H1 (cell line): Measurements from ENCODE around the gene NCSTN. TPM values are rescaled to one million over a fixed set of nuclear protein-coding genes. Genes with fewer than 3 reads are reported as not detected.

ENCODE experiments used
- ASH2L ChIP-seq: fragments of 200-600, 300-600 bp; sonication (generic); IDR thresholded peaks from one replicate; pipeline ENCODE4 v1.7.1; 2017; ENCODE audit warnings: low read length
- CTCF ChIP-seq, 3 experiments: IDR thresholded peaks; 1 replicate in 2 of 3; 2 replicates in 1 of 3; pipeline versions ENCODE4 v1.5.1 to v1.6.1; 2011; ENCODE audit warnings: low read length in 3 of 3, mild to moderate bottlenecking in 3 of 3, inconsistent platforms in 2 of 3, low read depth in 1 of 3, moderate library complexity in 1 of 3; ENCODE audit not compliant: insufficient read depth in 1 of 3; ENCODE audit errors: control extremely low read depth in 1 of 3
- EGR1 ChIP-seq: IDR thresholded peaks from 2 replicates; pipeline ENCODE4 v1.6.1; 2011; ENCODE audit warnings: low read depth, low read length, borderline replicate concordance
- GTF2F1 ChIP-seq: IDR thresholded peaks from 2 replicates; pipeline ENCODE4 v1.6.1; 2012; ENCODE audit warnings: low read depth, low read length, improper control_type of control experiment, borderline replicate concordance
- HDAC2 ChIP-seq, 2 experiments: fragments of 300-600 bp in 1 of 2; sonication (generic) in 1 of 2; IDR thresholded peaks; 2 replicates each; pipeline ENCODE4 v1.6.1; 2011 to 2012; ENCODE audit warnings: low read depth in 2 of 2, low read length in 2 of 2, mild to moderate bottlenecking in 2 of 2, moderate library complexity in 2 of 2, borderline replicate concordance in 1 of 2, inconsistent platforms in 1 of 2
- JUN ChIP-seq: IDR thresholded peaks from 2 replicates; pipeline ENCODE4 v1.6.1; 2011; ENCODE audit warnings: low read depth, mild to moderate bottlenecking, improper control_type of control experiment, low read length
- JUND ChIP-seq: IDR thresholded peaks from 2 replicates; pipeline ENCODE4 v1.6.1; 2011; ENCODE audit warnings: mild to moderate bottlenecking, improper control_type of control experiment, low read length
- MAFK ChIP-seq: IDR thresholded peaks from 2 replicates; pipeline ENCODE4 v1.6.1; 2012; ENCODE audit warnings: low read depth, mild to moderate bottlenecking, improper control_type of control experiment, low read length
- POLR2A ChIP-seq, 2 experiments: IDR thresholded peaks; 1 replicate in 1 of 2; 2 replicates in 1 of 2; pipeline ENCODE4 v1.6.1; 2011; ENCODE audit warnings: low read depth in 2 of 2, low read length in 2 of 2, mild to moderate bottlenecking in 2 of 2; ENCODE audit errors: control extremely low read depth in 1 of 2
- POLR2AphosphoS5 ChIP-seq: IDR thresholded peaks from 2 replicates; pipeline ENCODE4 v1.6.1; 2011; ENCODE audit warnings: low read depth, low read length
- SIN3A ChIP-seq, 2 experiments: IDR thresholded peaks in 1 of 2; conservative IDR thresholded peaks in 1 of 2; 2 replicates each; pipeline ENCODE4 v1.6.1; 2011 to 2012; ENCODE audit warnings: low read length in 2 of 2, improper control_type of control experiment in 1 of 2, low read depth in 1 of 2, mild to moderate bottlenecking in 1 of 2
- SP4 ChIP-seq: IDR thresholded peaks from 2 replicates; pipeline ENCODE4 v1.6.1; 2012; ENCODE audit warnings: low read length, inconsistent platforms
- SRF ChIP-seq: IDR thresholded peaks from 2 replicates; pipeline ENCODE4 v1.6.1; 2011; ENCODE audit warnings: mild to moderate bottlenecking, low read depth, low read length, moderate library complexity
- TAF1 ChIP-seq: IDR thresholded peaks from 2 replicates; pipeline ENCODE4 v1.6.1; 2011; ENCODE audit warnings: mild to moderate bottlenecking, low read depth, low read length
- USF2 ChIP-seq: IDR thresholded peaks from 2 replicates; pipeline ENCODE4 v1.6.1; 2011; ENCODE audit warnings: low read length, improper control_type of control experiment
- YY1 ChIP-seq: IDR thresholded peaks from 2 replicates; pipeline ENCODE4 v1.6.1; 2011; ENCODE audit warnings: low read depth, mild to moderate bottlenecking, low read length
- ZNF274 ChIP-seq: IDR thresholded peaks from 2 replicates; pipeline ENCODE4 v1.7.0; 2012; ENCODE audit warnings: low read length, borderline replicate concordance; ENCODE audit errors: extremely low read depth
- polyA plus RNA-seq, 7 experiments: library from polyadenylated mRNA; depleted of rRNA in 3 of 7; stranded (reverse) in 5 of 7; unstranded in 2 of 7; fragments of >200 nt in 5 of 7; fragments of 200-250 nt in 2 of 7; gene quantifications; 1 replicate in 5 of 7; 2 replicates in 1 of 7; 4 replicates in 1 of 7; pipeline versions ENCODE4 v1.2.1 to v1.2.3, GENCODE V29; 2011 to 2013; ENCODE audit warnings: missing spikeins in 2 of 7, mixed read lengths in 2 of 7
- total RNA-seq: library from RNA; stranded (reverse); fragmentation: NEBNext Ultra II Directional; extraction: Animal tissue kit (Norgen Biotek cat#: 25700); gene quantifications from 2 replicates; pipeline ENCODE4 v1.2.1, GENCODE V29; 2021

NCSTN gene
- total and polyA plus RNA-seq, 2 of the 8 experiments (the other 6 are each of a cell fraction or from before 2014, with no cell fraction given) = 64.7 to 125 TPM

GRCh38 chr1:160376525-160377131 is 33.4 kb downstream of the NCSTN start (continued):
- no peak for TF ChIP-seq USF2
- no peak for TF ChIP-seq POLR2AphosphoS5
- TF ChIP-seq CTCF (IDR thresholded peaks at IDR 0.05; ENCODE audit: control extremely low read depth in 1 of 3, insufficient read depth in 1 of 3, low read depth in 1 of 3, low read length in 3 of 3) = peak; percentile 20 to 100 (median 94)
- no peak for TF ChIP-seq HDAC2 (IDR thresholded peaks at IDR 0.05; ENCODE audit: borderline replicate concordance in 1 of 2, low read depth in 2 of 2, low read length in 2 of 2)
- TF ChIP-seq JUN = no peak
- no peak for TF ChIP-seq ASH2L
- no peak for TF ChIP-seq SIN3A (conservative IDR thresholded peaks at IDR 0.05 in 1 of 2, IDR thresholded peaks at IDR 0.05 in 1 of 2; ENCODE audit: low read depth in 1 of 2, low read length in 2 of 2)
- no peak for TF ChIP-seq TAF1
- TF ChIP-seq YY1 = peak; percentile 76
- TF ChIP-seq POLR2A (IDR thresholded peaks at IDR 0.05; ENCODE audit: control extremely low read depth in 1 of 2, low read depth in 2 of 2, low read length in 2 of 2) = no peak
- TF ChIP-seq GTF2F1 = no peak
- no peak for TF ChIP-seq ZNF274
- TF ChIP-seq EGR1 = no peak
- no peak for TF ChIP-seq MAFK
- TF ChIP-seq SP4 = 0 out of 2 replicates have a peak, but pooled peaks have one; percentile 54
- TF ChIP-seq JUND = no peak
- no peak for TF ChIP-seq SRF
